Measurements from ENCODE around the gene IMPDH1. TPM values are rescaled to one million over a fixed set of nuclear protein-coding genes. Genes with fewer than 3 reads are reported as not detected.

Gene IMPDH1
- total and polyA plus RNA-seq, 9 of the 15 experiments (the other 6 are each of a cell fraction or from before 2014, with no cell fraction given), result 0.80 to 118 (median 64.3) TPM

- no peaks in the 10 kb centered on the region for H3K9me1 ChIP-seq (ENCODE audit: control insufficient read depth, insufficient read depth, low read length)
- peak; percentile 75 for FAIRE-seq
- in situ Hi-C loops (cut with MboI), result loop anchor here (5.0 kb wide), 1 partner anchor 34 kb away; no protein-coding TSS in a partner anchor
- intact Hi-C loops (cut with micrococcal nuclease), result loop anchor here (10.0 kb wide), 1 partner anchor 146 kb away; no protein-coding TSS in a partner anchor
- WGBS (ENCODE audit: insufficient coverage, low coverage, missing lambda C conversion rate), result 31% methylated on average over 19 of the region's 19 CpGs
- no peak overlapping the region for H3K4me2 ChIP-seq (ENCODE audit: insufficient read depth, low read length)
- H4K20me1 ChIP-seq (replicated peaks; ENCODE audit: control insufficient read depth, insufficient read depth, low read length), result no peaks in the 10 kb centered on the region
- no peaks in the 10 kb centered on the region for H3K9me3 ChIP-seq (replicated peaks; ENCODE audit: control insufficient read depth, insufficient read depth, low read depth, low read length)
- ChIA-PET CTCF (ENCODE audit: low intra/inter-chr PET ratio) (interaction anchor here (0.6 kb wide), 1 partner anchor 23 kb away, joined by 4 read pairs; no protein-coding TSS in a partner anchor), POLR2A (interaction anchor here (0.6 to 1.7 kb wide), 7 partner anchors 9 to 79 kb away, joined by 3 to 7 read pairs (median 3); partner anchors contain the start of gene RBM28)
- H3K9ac ChIP-seq (ENCODE audit: insufficient read depth in 1 of 2, low read depth in 2 of 2, low read length in 2 of 2), result peak overlapping the region in 1 of 2 experiments; percentile 62; a peak in 1 of 4 replicates
- H3K4me3 ChIP-seq, result no peak overlapping the region
- H2AFZ ChIP-seq (ENCODE audit: low read depth, low read length), result 0 out of 2 replicates have a peak overlapping the region, but pooled peaks have one; percentile 34
- H3K4me1 ChIP-seq (replicated peaks in 1 of 2; ENCODE audit: control insufficient read depth in 2 of 2, insufficient read depth in 2 of 2, low read length in 2 of 2), result peaks cover 6 to 18% of the 10 kb centered on the region in 2 experiments; a peak in 4 of 5 replicates
- H3K27me3 ChIP-seq (ENCODE audit: control insufficient read depth in 2 of 2, insufficient read depth in 2 of 2, low read length in 2 of 2), result peaks cover 0 to 2% of the 10 kb centered on the region in 2 experiments; a peak in 2 of 5 replicates
- no peak overlapping the region for H3K27ac ChIP-seq (ENCODE audit: extremely low read depth, low read depth, low read length)
- H3K79me2 ChIP-seq (ENCODE audit: control insufficient read depth, insufficient read depth, low read length), result no peaks in the 10 kb centered on the region
- DNase-seq (ENCODE audit: extremely low read depth in 1 of 4, low spot score in 3 of 4), result peak; percentile 83 to 92 (median 90)
- peak; percentile 87 for ATAC-seq
- no peaks in the 10 kb centered on the region for H3K36me3 ChIP-seq (ENCODE audit: control insufficient read depth, insufficient read depth, low read length)
- no TSS peak for BruUV-seq (replicated peaks)
- TF ChIP-seq U2AF2 (optimal IDR thresholded peaks at IDR 0.05; ENCODE audit: low read depth, low read length), result no peak
- peak; percentile 63; the same call in 1 of the 2 replicates for TF ChIP-seq SPI1 (IDR thresholded peaks at IDR 0.05; ENCODE audit: borderline replicate concordance, low read depth, low read length)
- TF ChIP-seq L3MBTL2 (IDR thresholded peaks at IDR 0.05), result no peak
- TF ChIP-seq CBFB (CRISPR knock-in tag; IDR thresholded peaks at IDR 0.05), result peak; percentile 86
- TF ChIP-seq CTCFL (IDR thresholded peaks at IDR 0.05; ENCODE audit: borderline replicate concordance, insufficient read depth, low read depth, low read length, poor library complexity, severe bottlenecking), result peak; percentile 82
- TF ChIP-seq ATF3 (IDR thresholded peaks at IDR 0.05), result no peak
- TF ChIP-seq ATF3 (CRISPR knock-in tag; conservative IDR thresholded peaks at IDR 0.05), result peak; percentile 60; the same call in 1 of the 2 replicates
- TF ChIP-seq ARID3B (CRISPR knock-in tag; IDR thresholded peaks at IDR 0.05; ENCODE audit: borderline replicate concordance), result no peak
- no peak for TF ChIP-seq RERE (CRISPR knock-in tag; IDR thresholded peaks at IDR 0.05; ENCODE audit: borderline replicate concordance)
Observed at GRCh38 chr7:128381161-128381821, 28.5 kb downstream of the IMPDH1 start.
